Heart right ventricle (tissue), 16 donors: Measurements from ENCODE around the gene CRYAB. TPM values are rescaled to one million over a fixed set of nuclear protein-coding genes. Genes with fewer than 3 reads are reported as not detected.

ENCODE experiments used
- ATAC-seq, 8 donors: fragments of 200-7000 bp; cut with Tn5 transposase; one replicate each; pipeline ENCODE4 v1.9.1; 2020; ENCODE audit warnings: mild to moderate bottlenecking in 8 of 8, moderate library complexity in 8 of 8, moderate number of reproducible peaks in 1 of 8
- DNase-seq, 2 donors: peaks; one replicate each; pipeline ENCODE4 v3.0.0-alpha.2; 2020
- H3K27ac ChIP-seq, 10 donors: fragments of 200-600 bp; sonication (generic) in 2 of 10; one replicate each; pipeline versions ENCODE4 v1.5.0 to v1.8.0; 2020 to 2022; ENCODE audit warnings: mild to moderate bottlenecking in 3 of 10
- H3K27me3 ChIP-seq, 7 donors: fragments of 200-600 bp; one replicate each; pipeline ENCODE4 v1.8.0; 2021 to 2022; ENCODE audit warnings: mild to moderate bottlenecking in 2 of 7
- H3K36me3 ChIP-seq, 9 donors: fragments of 200-600 bp; sonication (generic) in 1 of 9; one replicate each; pipeline versions ENCODE4 v1.5.0 to v1.8.0; 2020 to 2022; ENCODE audit warnings: mild to moderate bottlenecking in 2 of 9
- H3K4me1 ChIP-seq, 9 donors: fragments of 200-600 bp; sonication (generic) in 1 of 9; one replicate each; pipeline versions ENCODE4 v1.5.0 to v1.8.0; 2020 to 2022; ENCODE audit warnings: mild to moderate bottlenecking in 4 of 9
- H3K4me3 ChIP-seq, 10 donors: fragments of 200-600 bp; sonication (generic) in 2 of 10; one replicate each; pipeline versions ENCODE4 v1.5.0 to v1.8.0; 2020 to 2022; ENCODE audit warnings: mild to moderate bottlenecking in 7 of 10, moderate library complexity in 2 of 10
- H3K9me3 ChIP-seq, 11 donors: fragments of 200-600 bp in 10 of 11; sonication (generic) in 2 of 11; one replicate each; pipeline versions ENCODE4 v1.5.0 to v1.8.0; 2013 to 2022; ENCODE audit warnings: mild to moderate bottlenecking in 2 of 11, control low read depth in 1 of 11, moderate library complexity in 1 of 11
- CTCF ChIP-seq, 9 donors: fragments of 200-600 bp; sonication (generic) in 2 of 9; IDR thresholded peaks; one replicate each; pipeline versions ENCODE4 v1.5.0 to v1.8.0; 2021 to 2022; ENCODE audit warnings: antibody characterized with exemption in 9 of 9, mild to moderate bottlenecking in 5 of 9, moderate library complexity in 1 of 9
- WGBS, 2 donors: extraction: QIAGEN DNeasy Blood & Tissue Kit; methylation state at CpG; one replicate each; pipeline ENCODE4 v1.1.7; 2013; ENCODE audit warnings: inconsistent platforms in 1 of 2; 5-methylcytosine and 5-hydroxymethylcytosine counted together
- intact Hi-C, 10 donors: fragments of 100-400 bp; cut with DNase I; formaldehyde crosslinking; loops; one replicate each; pipeline versions ENCODE4 v1.11.1 to v1.14.2; 2022
- polyA plus RNA-seq, 2 donors: library from polyadenylated mRNA; stranded (reverse); fragments of 200-250 nt; gene quantifications; one replicate each; pipeline ENCODE4 v1.2.3, GENCODE V29; 2013
- total RNA-seq, 10 donors: library from RNA; stranded (reverse); fragmentation: NEBNext Ultra II Directional in 3 of 10; extraction: Animal tissue kit (Norgen Biotek cat#: 25700) in 3 of 10; gene quantifications; one replicate each; pipeline versions ENCODE4 v1.2.1 to v1.2.4, GENCODE V29; 2021 to 2023
- donor health status: Arrhythmogenic right ventricular cardiomyopathy.
- donor health status: ischemic (EF 13 %, LVEDD 7.1; RV severe dilation, severe dysfunction).
- donor health status: healthy with polysubstance abuse.
- donor health status: DM: no; HTN: yes; CAD: no.
- donor health status: DM: no; HTN: no; CAD: no.
- donor health status: ischemic (EF 25% LVEDD 6.9; RV normal size, moderate dysfunction).
- donor health status: ischemic (EF 25% LVEDD 5.7; RV mildly dilated, moderate dysfunction).
- donor health status: healthy.
- donor health status: DM: yes; HTN: yes; CAD: no.
- donor health status: Ischemic cardiomyopathy.
- donor health status: ischemic (EF 35%, LVEDD 5.7; RV mildly dilated, moderate dysfunction).
- donor health status: nonischemic (EF 11% LVEDD 7.7; RV severe dilation, severe dysfunction).
- donor health status: DM: yes; HTN: yes; CAD: no.
- donor health status: PGD.
- donor health status: ischemic (EF 29% LVEDD 5.4; RV normal size, mild dysfunction).
- donor health status: nonischemic (EF 23%, LVEDD 6.1; RV moderate dilation, normal function).

Gene CRYAB
- total and polyA plus RNA-seq, 12 donors: 7,695 to 25,436 (median 8,590) TPM

DNA sequence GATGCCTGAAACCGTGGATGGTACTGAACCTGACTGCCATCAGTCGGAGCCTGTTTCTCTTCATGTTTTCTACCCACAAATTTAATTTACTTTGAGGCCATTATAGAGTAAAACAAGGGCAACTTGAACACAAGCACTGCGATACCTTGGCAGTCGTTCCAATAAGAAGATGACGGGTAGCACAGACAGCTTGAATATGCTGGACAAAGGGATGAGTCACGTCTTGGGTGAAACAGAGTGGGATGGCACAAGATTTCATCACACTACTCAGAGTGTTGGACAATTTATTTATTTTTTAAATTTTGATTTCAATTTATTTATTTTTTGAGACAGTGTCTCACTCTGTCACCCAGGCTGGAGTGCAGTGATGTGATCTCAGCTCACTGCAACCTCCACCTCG is 31.3 kb upstream of the CRYAB start:
- H3K27ac ChIP-seq: peak overlapping the region in 1 of 10 donors; percentile 68

GRCh38 chr11:111941963-111942362 is 30.4 kb upstream of the CRYAB start:
- Histone ChIP-seq H3K4me3 (no peak overlapping the region), H3K27me3 (no peaks in the 10 kb centered on the region), H3K36me3 (no peaks in the 10 kb centered on the region), H3K9me3 (no peaks in the 10 kb centered on the region), H3K4me1 (peaks cover 0 to 78% (median 38%) of the 10 kb centered on the region in 9 donors), H3K27ac (peak overlapping the region in 5 of 10 donors; percentile 18 to 68 (median 59))
- ATAC-seq (peak; percentile 32 to 82 (median 70)), DNase-seq (peak in 1 of 2 donors; percentile 62)
- TF ChIP-seq CTCF (IDR thresholded peaks at IDR 0.05): no peak
- intact Hi-C loops: loop anchor here in 1 of 10 donors (5.0 kb wide), 1 partner anchor 35 kb away; no protein-coding TSS in a partner anchor
- 59 to 60% methylated on average over 5 of the region's 5 CpGs for WGBS, 2 donors

More for the DNA sequence above, 31.3 kb upstream of the CRYAB start:
- ATAC-seq: no peak
- H3K36me3 ChIP-seq: no peaks in the 10 kb centered on the region
- intact Hi-C loops: loop anchor here in 1 of 10 donors (5.0 kb wide), 1 partner anchor 34 kb away; no protein-coding TSS in a partner anchor
- H3K4me3 ChIP-seq: no peak overlapping the region
- no peaks in the 10 kb centered on the region for H3K27me3 ChIP-seq
- WGBS, 2 donors: 93 to 96% methylated on average over 7 of the region's 7 CpGs
- no peak for DNase-seq
- H3K9me3 ChIP-seq: no peaks in the 10 kb centered on the region
- TF ChIP-seq CTCF (IDR thresholded peaks at IDR 0.05): no peak
- peaks cover 0 to 71% (median 33%) of the 10 kb centered on the region in 9 donors for H3K4me1 ChIP-seq

DNA sequence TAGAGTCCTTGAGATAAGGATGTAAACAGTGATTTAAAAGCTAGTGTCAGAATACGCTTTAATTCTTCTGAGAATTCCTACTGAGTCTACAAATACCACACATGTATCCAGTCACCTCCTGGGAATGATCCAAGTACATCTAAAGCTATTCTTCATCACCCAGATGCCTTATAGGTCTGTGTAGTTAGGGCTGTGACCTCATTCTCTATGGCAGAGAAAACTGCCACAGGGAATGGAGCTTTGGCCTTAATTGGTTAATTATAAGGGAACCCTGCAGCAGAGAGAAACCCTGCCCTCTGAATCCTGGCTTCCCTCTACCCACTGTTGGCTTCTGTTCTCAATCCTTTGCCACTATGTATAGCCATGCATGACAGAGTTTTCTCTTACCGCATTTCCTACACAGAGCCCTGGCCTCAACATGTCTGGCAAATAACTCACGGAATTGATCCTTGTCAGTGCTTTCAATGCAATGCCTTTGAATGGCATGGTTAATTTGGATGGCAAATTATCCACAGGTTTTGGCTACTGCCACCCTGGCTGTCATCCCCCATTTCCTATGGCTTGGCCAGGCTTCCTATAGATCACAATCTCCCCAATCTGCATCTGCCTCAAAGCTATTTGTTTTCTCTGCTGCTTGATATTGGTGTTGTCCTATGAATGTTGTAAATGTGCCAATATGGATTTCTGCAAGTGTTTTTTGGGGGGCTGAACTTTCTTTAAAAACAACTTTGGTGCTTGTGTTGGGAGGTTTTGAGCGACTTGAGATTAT is 28.4 kb upstream of the CRYAB start:
- Histone ChIP-seq H3K9me3 (no peaks in the 10 kb centered on the region), H3K27me3 (no peaks in the 10 kb centered on the region), H3K36me3 (no peaks in the 10 kb centered on the region), H3K4me1 (peaks cover 2 to 83% (median 48%) of the 10 kb centered on the region in 9 donors), H3K4me3 (no peak overlapping the region), H3K27ac (peak overlapping the region in 5 of 10 donors; percentile 72 to 84 (median 80))
- DNase-seq (no peak), ATAC-seq (no peak)
- TF ChIP-seq CTCF (IDR thresholded peaks at IDR 0.05): no peak
- WGBS, 2 donors: 69 to 70% methylated on average over 4 of the region's 4 CpGs
- intact Hi-C loops: loop anchor here in 6 of 10 donors (5.0 to 10.0 kb wide), 3 partner anchors 32 to 145 kb away; partner anchors contain the start of genes SDHD (in 2 of the 6) and TIMM8B (in 2 of the 6)

DNA sequence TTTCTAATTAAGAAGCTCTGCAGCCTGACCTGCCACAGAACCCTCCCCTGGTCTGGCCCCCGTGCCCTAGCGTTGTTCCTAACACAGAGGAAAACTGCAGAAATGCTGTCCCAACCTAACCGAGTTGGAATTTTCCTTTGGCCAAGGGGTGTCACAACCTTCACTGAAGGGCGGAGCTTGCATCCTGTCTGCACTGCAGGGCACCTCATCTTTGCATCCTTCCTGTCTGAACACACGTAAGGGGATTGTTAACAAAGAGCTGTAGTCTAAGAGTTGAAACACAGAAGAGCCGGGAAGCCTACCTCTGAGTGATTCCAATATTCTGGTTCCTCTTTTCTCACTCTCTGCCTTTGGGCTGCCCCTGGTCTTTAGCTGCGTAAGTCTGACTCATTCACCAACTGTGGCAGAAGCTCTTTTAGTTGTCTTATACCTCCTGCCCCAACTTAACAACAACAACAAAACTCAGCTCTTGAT is 27.2 kb upstream of the CRYAB start:
- ATAC-seq (peak in 6 of 8 donors; percentile 4 to 41 (median 19)), DNase-seq (no peak)
- peaks cover 2 to 73% (median 43%) of the 10 kb centered on the region in 9 donors for H3K4me1 ChIP-seq
- peak overlapping the region in 4 of 10 donors; percentile 6 to 68 (median 35) for H3K4me3 ChIP-seq
- no peaks in the 10 kb centered on the region for H3K9me3 ChIP-seq
- H3K36me3 ChIP-seq: no peaks in the 10 kb centered on the region
- intact Hi-C loops: loop anchor here in 6 of 10 donors (5.0 to 10.0 kb wide), 3 partner anchors 34 to 146 kb away; partner anchors contain the start of genes SDHD (in 2 of the 6) and TIMM8B (in 2 of the 6)
- peak overlapping the region in 8 of 10 donors; percentile 68 to 84 (median 76) for H3K27ac ChIP-seq
- WGBS, 2 donors: 22 to 24% methylated on average over 7 of the region's 7 CpGs
- H3K27me3 ChIP-seq: no peaks in the 10 kb centered on the region
- no peak for TF ChIP-seq CTCF (IDR thresholded peaks at IDR 0.05)
